Renal cortical epithelial cell (primary cell): ENCODE data around the gene NLN. TPM values are rescaled to one million over a fixed set of nuclear protein-coding genes. Genes with fewer than 3 reads are reported as not detected.
"Not testable (repeated sequence)": the region's sequence is repeated elsewhere in the genome, so short reads cannot be mapped to it uniquely, and the experiment has no call there.

ENCODE experiments used
- DNase-seq: peaks from one replicate; pipeline ENCODE4 v3.0.0-alpha.2; 2011; ENCODE audit warnings: low read depth
- total RNA-seq: library from RNA; depleted of rRNA; stranded (reverse); fragments of >200 nt; gene quantifications from 2 replicates; pipeline ENCODE4 v1.2.3, GENCODE V29; 2014

NLN gene
- total RNA-seq, 1 donor from 2014 or later, result 67.6 TPM

DNA sequence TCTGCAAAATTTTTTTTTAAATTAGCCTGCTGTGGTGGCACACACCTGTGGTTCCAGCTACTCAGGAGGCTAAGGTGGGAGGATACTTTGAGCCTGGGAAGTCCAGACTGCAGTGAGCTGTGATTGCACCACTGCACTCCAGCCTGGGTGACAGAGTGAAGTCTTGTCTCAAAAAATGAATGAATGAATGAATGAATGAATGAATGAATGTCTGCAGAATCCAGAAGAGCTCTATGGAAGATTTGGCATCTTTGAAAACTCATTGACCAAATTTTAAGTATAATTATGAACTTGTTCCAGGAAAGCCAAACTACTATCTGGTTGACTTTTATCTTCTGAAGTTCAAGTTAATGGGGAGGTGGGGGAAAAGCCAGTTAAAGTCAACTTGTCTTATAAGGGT is 110.1 kb downstream of the NLN start:
- no peak for DNase-seq

DNA sequence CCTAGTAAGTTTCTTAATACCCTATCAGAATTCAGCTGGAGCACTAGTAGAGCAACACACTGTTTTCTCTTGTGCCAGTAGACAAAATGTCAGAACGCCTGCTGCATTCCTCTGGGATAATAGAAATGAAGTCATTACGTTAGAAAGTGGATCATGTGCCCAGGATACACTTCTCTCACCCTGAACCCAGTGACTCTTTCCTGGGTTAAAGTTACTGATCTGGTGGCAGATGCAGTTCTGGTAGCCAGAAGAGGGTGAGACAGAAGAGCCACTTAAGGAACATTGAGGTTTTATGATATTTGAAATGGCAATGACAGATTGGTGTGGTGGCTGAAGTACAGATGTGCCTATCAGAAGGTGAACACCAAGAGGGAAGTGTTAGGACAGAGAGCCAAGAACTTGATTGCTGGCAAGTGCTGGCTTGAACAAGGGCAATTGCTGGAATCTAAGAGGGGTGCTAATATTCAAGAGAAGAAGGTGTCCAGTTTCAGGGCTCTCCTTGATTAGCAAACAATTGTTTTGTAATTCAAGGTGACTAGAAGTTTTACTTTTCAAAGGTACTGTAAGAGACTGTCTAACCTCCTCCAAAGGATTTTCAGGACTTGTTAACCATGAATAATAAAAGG is 110.7 kb downstream of the NLN start:
- no peak for DNase-seq

GRCh38 chr5:65833780-65834179 is 111.8 kb downstream of the NLN start:
- DNase-seq, result no peak

- DNase-seq, result no peak
These were observed 112.3 kb downstream of the NLN start for GRCh38 chr5:65834306-65834705.

GRCh38 chr5:65835191-65835590 is 113.2 kb downstream of the NLN start:
- DNase-seq, result no peak

DNA sequence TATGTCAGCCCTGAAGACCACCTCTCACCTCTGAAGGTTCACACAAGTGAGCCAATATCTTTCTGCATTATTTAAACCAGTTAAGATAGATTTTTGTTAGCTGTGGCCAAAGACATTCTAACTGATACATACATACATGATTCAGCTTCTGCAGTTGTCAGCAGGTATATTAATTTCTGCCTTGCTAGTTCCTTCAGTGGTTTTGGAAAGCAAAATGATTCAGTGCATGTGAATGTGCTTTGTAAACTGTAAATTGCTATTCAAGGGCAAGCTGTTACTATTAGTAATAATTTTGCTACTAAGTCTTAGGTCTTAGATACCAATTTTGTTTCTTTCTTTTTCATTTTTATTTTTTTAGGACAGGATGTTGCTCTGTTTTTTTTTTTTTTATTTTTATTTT is 115.1 kb downstream of the NLN start:
- DNase-seq, result peak; percentile 68

- DNase-seq, result not testable (repeated sequence)
These were observed 117.2 kb downstream of the NLN start for GRCh38 chr5:65839170-65839569.

GRCh38 chr5:65840071-65840470 is 118.1 kb downstream of the NLN start:
- DNase-seq, result no peak

GRCh38 chr5:65844763-65845162 is 122.8 kb downstream of the NLN start:
- DNase-seq, result not testable (repeated sequence)

DNA sequence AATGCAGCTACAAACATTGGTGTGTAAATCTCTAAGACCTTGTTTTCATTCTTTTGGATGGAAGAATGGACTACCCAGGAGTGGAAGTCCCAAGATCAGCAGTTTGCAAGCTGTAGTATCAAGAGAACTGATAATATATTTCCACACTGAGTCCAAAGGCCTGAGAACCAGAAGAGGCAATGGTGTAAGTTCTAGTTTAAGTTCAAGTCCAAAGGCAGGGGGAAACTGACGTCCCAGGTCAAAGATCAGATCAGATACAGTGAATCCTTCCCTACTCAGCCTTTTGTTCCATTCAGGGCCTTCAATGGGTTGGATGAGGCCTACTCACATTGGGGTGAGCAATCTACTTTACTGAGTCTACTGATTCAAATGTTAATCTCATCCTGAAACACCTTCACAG is 124.1 kb downstream of the NLN start:
- no peak for DNase-seq

DNA sequence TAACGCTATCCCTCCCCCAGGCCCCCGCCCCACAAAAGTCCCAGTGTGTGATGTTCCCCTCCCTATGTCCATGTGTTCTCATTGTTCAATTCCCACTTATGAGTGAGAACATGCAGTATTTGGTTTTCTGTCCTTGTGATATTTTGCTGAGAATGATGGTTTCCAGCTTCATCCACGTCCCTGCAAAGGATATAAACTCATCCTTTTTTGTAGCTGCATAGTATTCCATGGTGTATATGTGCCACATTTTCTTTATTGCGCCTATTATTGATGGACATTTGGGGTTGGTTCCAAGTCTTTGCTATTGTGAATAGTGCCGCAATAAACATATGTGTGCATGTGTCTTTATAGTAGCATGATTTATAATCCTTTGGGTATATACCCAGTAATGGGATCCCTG is 125.0 kb downstream of the NLN start:
- DNase-seq, result not testable (repeated sequence)

DNA sequence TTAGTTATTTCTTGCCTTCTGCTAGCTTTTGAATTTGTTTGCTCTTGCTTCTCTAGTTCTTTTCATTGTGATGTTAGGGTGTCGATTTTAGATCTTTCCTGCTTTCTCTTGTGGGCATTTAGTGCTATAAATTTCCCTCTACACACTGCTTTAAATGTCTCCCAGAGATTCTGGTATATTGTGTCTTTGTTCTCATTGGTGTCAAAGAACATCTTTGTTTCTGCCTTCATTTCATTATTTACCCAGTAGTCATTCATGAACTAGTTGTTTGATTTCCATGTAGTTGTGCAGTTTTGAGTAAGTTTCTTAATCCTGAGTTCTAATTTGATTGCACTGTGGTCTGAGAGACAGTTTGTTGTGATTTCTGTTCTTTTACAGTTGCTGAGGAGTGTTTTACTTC is 127.9 kb downstream of the NLN start:
- not testable (repeated sequence) for DNase-seq

- no peak for DNase-seq
These were observed 132.9 kb downstream of the NLN start for GRCh38 chr5:65854925-65855324.

DNA sequence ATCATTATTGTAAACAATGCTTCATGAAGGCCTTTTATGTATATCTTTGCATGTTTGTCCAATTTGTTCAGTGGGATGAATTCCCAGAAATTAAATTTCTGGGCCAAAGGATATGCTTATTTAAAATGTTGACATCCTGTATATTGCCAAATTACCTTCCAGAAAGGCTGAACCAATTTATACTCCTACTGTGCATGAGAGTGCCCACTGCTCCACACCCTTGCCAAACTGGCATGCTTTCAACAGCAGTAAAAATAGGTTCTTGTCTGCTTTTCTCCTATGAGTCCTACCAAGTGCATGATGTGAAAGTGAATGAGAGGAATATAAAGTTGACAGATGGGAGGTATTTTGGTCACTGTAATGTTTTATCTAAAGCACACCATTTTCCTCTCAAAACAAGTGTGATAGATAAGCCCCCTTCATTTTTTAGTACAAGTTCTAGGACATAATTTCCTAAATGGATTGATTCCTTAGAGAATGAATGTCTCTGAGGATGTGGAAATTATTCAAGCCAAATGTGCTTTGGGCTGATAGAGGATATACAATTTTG is 133.8 kb downstream of the NLN start:
- DNase-seq, result no peak

GRCh38 chr5:65856520-65856919 is 134.5 kb downstream of the NLN start:
- DNase-seq, result no peak

DNA sequence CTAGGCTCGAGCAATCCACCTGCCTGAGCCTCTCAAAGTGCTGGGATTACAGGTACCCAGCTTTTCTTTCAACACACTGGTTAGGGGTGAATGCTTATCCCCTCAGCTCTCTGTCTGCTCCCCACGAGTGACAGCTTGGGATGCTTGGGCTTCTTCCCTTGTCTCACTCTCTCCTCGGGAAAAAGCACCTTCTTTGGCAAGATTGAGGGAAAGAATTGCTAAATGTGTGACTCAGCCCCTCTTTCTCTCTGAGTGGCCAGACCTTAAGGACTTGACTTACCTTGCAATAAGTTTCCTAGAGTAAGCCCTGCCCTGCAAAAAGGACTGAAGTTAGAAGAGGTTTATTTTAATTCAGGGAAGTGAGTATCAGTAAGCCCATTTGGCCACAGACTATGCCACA is 136.3 kb downstream of the NLN start:
- peak; percentile 77 for DNase-seq

GRCh38 chr5:65861830-65862241 is 139.8 kb downstream of the NLN start:
- DNase-seq, result peak; percentile 96

DNA sequence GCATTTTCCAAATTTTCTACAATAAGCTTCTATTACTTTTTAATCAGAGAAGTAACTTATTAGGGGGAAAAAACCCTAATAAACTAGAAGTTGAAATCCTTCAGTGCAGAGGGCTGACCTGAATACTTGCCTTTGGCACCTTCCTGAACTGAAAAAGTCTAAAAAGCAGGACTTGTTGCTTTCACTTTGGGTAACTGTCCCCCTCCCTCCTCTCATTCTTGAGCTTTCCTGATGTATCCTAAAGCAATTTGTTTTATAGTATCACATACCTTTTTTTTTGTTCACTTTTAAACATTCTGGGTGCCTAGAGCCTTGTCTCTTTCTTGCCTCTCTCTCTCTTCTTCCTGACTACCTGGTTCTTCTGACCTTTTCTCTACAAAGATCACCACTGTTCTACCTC is 140.4 kb downstream of the NLN start:
- DNase-seq, result peak; percentile 51

GRCh38 chr5:65863747-65864146 is 141.7 kb downstream of the NLN start:
- DNase-seq, result no peak

DNA sequence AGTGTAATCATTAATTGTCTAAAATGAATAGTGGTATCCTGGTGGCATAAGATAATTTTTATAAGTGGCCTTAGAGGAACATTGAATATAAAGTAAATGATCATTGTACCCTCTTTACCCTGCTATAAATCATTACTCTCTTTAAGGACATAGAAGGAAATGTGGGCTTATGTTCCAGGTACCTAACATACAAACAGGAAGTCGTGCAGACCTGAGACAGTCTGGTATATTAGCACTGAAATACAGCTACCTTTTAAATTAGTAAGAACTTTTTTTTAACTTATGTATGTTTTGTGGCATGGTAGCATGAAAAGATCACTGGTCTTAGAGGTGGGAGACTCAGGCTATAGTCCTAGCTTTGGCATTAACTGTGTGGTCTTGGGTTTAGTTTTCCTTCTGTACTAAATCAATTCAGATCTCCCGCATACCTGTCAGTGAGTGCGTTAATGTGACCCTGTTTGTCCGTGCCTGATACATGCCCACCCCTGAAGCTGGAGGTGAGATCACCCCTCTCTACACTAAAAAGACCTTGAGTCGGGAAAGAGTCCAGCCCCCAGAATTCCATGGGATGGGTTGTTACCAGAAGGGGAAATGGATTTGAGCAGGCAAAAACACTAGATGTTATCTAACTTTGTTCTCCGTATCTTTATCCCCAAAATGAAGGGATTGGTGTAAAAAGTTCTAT is 145.0 kb downstream of the NLN start:
- DNase-seq, result peak; percentile 34

- DNase-seq, result peak; percentile 81
These were observed 145.7 kb downstream of the NLN start for GRCh38 chr5:65867542-65868195.

GRCh38 chr5:65868509-65868908 is 146.5 kb downstream of the NLN start:
- no peak for DNase-seq

GRCh38 chr5:65871182-65871581 is 149.2 kb downstream of the NLN start:
- peak; percentile 94 for DNase-seq
